ENCODE results near the gene ARID2. TPM values are rescaled to one million over a fixed set of nuclear protein-coding genes. Genes with fewer than 3 reads are reported as not detected.
A peak's percentile ranks its signal among the peaks of the same experiment; 100 is the strongest.

ARID2 gene
- total and polyA plus RNA-seq, 2 of the 13 experiments (the other 11 are each of a cell fraction or from before 2014, with no cell fraction given) = 15.9 to 22.2 TPM

DNA sequence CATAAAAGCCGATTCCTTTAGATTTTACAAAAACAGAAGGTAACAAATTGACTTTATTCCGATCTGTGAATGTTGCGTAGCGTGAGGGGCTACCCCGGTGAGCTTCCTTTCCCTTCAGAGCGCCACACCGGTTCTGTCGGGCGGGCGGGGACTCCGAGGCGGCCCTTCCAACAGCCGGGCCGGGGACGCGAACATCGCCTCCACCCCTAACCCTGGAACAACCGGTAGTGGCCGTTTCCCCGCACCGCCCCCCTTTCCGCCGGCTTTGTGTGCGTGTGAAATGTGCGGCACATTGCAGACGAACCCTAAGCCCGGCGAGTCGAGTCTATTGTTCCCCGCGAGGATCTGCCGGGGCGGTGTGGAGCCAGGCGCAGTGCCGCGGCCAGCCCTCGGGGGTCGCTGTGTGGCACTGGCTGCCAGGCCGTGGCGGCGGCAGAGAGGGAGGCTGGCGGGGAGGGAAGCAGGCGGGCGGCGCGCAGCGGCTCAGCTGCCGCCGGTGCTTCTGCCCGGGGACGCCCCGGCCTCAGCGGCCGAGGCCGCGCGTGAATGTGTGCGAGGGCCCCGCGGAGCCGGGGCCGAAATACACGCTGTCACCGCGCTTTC is 775 bp upstream of the ARID2 start (continued):
- TF ChIP-seq SYNCRIP (IDR thresholded peaks at IDR 0.05; ENCODE audit: insufficient read depth, low read depth, low read length) = no peak
- TF ChIP-seq, protein P1, sequence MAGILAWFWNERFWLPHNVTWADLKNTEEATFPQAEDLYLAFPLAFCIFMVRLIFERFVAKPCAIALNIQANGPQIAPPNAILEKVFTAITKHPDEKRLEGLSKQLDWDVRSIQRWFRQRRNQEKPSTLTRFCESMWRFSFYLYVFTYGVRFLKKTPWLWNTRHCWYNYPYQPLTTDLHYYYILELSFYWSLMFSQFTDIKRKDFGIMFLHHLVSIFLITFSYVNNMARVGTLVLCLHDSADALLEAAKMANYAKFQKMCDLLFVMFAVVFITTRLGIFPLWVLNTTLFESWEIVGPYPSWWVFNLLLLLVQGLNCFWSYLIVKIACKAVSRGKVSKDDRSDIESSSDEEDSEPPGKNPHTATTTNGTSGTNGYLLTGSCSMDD (CRISPR knock-in tag; IDR thresholded peaks at IDR 0.05) = no peak
- TF ChIP-seq, protein P2, sequence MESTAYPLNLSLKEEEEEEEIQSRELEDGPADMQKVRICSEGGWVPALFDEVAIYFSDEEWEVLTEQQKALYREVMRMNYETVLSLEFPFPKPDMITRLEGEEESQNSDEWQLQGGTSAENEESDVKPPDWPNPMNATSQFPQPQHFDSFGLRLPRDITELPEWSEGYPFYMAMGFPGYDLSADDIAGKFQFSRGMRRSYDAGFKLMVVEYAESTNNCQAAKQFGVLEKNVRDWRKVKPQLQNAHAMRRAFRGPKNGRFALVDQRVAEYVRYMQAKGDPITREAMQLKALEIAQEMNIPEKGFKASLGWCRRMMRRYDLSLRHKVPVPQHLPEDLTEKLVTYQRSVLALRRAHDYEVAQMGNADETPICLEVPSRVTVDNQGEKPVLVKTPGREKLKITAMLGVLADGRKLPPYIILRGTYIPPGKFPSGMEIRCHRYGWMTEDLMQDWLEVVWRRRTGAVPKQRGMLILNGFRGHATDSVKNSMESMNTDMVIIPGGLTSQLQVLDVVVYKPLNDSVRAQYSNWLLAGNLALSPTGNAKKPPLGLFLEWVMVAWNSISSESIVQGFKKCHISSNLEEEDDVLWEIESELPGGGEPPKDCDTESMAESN (CRISPR knock-in tag; conservative IDR thresholded peaks at IDR 0.05) = peak; percentile 96
- TF ChIP-seq, protein P3, sequence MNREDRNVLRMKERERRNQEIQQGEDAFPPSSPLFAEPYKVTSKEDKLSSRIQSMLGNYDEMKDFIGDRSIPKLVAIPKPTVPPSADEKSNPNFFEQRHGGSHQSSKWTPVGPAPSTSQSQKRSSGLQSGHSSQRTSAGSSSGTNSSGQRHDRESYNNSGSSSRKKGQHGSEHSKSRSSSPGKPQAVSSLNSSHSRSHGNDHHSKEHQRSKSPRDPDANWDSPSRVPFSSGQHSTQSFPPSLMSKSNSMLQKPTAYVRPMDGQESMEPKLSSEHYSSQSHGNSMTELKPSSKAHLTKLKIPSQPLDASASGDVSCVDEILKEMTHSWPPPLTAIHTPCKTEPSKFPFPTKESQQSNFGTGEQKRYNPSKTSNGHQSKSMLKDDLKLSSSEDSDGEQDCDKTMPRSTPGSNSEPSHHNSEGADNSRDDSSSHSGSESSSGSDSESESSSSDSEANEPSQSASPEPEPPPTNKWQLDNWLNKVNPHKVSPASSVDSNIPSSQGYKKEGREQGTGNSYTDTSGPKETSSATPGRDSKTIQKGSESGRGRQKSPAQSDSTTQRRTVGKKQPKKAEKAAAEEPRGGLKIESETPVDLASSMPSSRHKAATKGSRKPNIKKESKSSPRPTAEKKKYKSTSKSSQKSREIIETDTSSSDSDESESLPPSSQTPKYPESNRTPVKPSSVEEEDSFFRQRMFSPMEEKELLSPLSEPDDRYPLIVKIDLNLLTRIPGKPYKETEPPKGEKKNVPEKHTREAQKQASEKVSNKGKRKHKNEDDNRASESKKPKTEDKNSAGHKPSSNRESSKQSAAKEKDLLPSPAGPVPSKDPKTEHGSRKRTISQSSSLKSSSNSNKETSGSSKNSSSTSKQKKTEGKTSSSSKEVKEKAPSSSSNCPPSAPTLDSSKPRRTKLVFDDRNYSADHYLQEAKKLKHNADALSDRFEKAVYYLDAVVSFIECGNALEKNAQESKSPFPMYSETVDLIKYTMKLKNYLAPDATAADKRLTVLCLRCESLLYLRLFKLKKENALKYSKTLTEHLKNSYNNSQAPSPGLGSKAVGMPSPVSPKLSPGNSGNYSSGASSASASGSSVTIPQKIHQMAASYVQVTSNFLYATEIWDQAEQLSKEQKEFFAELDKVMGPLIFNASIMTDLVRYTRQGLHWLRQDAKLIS (CRISPR knock-in tag; IDR thresholded peaks at IDR 0.05) = no peak
- TF ChIP-seq, protein P4, sequence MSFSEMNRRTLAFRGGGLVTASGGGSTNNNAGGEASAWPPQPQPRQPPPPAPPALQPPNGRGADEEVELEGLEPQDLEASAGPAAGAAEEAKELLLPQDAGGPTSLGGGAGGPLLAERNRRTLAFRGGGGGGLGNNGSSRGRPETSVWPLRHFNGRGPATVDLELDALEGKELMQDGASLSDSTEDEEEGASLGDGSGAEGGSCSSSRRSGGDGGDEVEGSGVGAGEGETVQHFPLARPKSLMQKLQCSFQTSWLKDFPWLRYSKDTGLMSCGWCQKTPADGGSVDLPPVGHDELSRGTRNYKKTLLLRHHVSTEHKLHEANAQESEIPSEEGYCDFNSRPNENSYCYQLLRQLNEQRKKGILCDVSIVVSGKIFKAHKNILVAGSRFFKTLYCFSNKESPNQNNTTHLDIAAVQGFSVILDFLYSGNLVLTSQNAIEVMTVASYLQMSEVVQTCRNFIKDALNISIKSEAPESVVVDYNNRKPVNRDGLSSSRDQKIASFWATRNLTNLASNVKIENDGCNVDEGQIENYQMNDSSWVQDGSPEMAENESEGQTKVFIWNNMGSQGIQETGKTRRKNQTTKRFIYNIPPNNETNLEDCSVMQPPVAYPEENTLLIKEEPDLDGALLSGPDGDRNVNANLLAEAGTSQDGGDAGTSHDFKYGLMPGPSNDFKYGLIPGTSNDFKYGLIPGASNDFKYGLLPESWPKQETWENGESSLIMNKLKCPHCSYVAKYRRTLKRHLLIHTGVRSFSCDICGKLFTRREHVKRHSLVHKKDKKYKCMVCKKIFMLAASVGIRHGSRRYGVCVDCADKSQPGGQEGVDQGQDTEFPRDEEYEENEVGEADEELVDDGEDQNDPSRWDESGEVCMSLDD (CRISPR knock-in tag; IDR thresholded peaks at IDR 0.05; ENCODE audit: borderline replicate concordance) = peak; percentile 71; the same call in 1 of the 2 replicates
- TF ChIP-seq CEBPB (IDR thresholded peaks at IDR 0.05; ENCODE audit: borderline replicate concordance, low read depth, low read length) = no peak
- peak; percentile 73; the same call in 1 of the 2 replicates for TF ChIP-seq ZNF558 (CRISPR knock-in tag; IDR thresholded peaks at IDR 0.05; ENCODE audit: borderline replicate concordance)
- TF ChIP-seq ZNF891 (CRISPR knock-in tag; IDR thresholded peaks at IDR 0.05) = peak; percentile 84
- TF ChIP-seq PAWR (CRISPR knock-in tag; IDR thresholded peaks at IDR 0.05; ENCODE audit: borderline replicate concordance) = no peak
- 0 out of 2 replicates have a peak, but pooled peaks have one; percentile 58 for TF ChIP-seq XBP1 (CRISPR knock-in tag; IDR thresholded peaks at IDR 0.05)
- TF ChIP-seq ELF3 (CRISPR knock-in tag; IDR thresholded peaks at IDR 0.05) = peak; percentile 90
- TF ChIP-seq MTF1 (CRISPR knock-in tag; IDR thresholded peaks at IDR 0.05) = no peak
- TF ChIP-seq KDM4B (CRISPR knock-in tag; IDR thresholded peaks at IDR 0.05) = peak; percentile 88; the same call in 1 of the 2 replicates
- TF ChIP-seq RXRA (CRISPR knock-in tag; IDR thresholded peaks at IDR 0.05) = peak; percentile 92
- TF ChIP-seq POGZ (CRISPR knock-in tag; IDR thresholded peaks at IDR 0.05) = peak; percentile 98
- TF ChIP-seq, protein P5, sequence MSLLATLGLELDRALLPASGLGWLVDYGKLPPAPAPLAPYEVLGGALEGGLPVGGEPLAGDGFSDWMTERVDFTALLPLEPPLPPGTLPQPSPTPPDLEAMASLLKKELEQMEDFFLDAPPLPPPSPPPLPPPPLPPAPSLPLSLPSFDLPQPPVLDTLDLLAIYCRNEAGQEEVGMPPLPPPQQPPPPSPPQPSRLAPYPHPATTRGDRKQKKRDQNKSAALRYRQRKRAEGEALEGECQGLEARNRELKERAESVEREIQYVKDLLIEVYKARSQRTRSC (CRISPR knock-in tag; IDR thresholded peaks at IDR 0.05; ENCODE audit: low read depth) = no peak
- TF ChIP-seq, protein P6, sequence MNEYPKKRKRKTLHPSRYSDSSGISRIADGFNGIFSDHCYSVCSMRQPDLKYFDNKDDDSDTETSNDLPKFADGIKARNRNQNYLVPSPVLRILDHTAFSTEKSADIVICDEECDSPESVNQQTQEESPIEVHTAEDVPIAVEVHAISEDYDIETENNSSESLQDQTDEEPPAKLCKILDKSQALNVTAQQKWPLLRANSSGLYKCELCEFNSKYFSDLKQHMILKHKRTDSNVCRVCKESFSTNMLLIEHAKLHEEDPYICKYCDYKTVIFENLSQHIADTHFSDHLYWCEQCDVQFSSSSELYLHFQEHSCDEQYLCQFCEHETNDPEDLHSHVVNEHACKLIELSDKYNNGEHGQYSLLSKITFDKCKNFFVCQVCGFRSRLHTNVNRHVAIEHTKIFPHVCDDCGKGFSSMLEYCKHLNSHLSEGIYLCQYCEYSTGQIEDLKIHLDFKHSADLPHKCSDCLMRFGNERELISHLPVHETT (CRISPR knock-in tag; conservative IDR thresholded peaks at IDR 0.05) = peak; percentile 95
- peak; percentile 63 for TF ChIP-seq ZKSCAN1 (IDR thresholded peaks at IDR 0.05; ENCODE audit: low read length)

Data from HepG2 (cell line).